HEK293 (cell line): ENCODE data around the gene BRSK1.

Experiments
- CTCF ChIA-PET: fragments of 350-600 bp; formaldehyde crosslinking; extraction: SDS; loops from one replicate; lab custom pipeline; 2021; ENCODE audit warnings: antibody characterized with exemption; lab: Yijun Ruan, JAX
- POLR2A ChIA-PET: fragments of 300-600 bp; formaldehyde crosslinking; extraction: SDS; loops from one replicate; lab custom pipeline; 2020; ENCODE audit warnings: antibody characterized with exemption, inconsistent platforms; lab: Yijun Ruan, JAX
- H3K27ac ChIP-seq: fragments of 200-500 bp; sonication (Bioruptor generic); 2 replicates; pipeline ENCODE4 v1.5.1; 2014; ENCODE audit warnings: low read depth, low read length, control low read depth, inconsistent platforms; ENCODE audit errors: extremely low read depth
- H3K36me3 ChIP-seq, 2 experiments: fragments of 200-500 bp in 1 of 2; sonication (Bioruptor generic) in 1 of 2; 1 replicate in 1 of 2; 2 replicates in 1 of 2; pipeline ENCODE4 v1.5.1; 2014 to 2017; ENCODE audit warnings: inconsistent platforms in 2 of 2, low read length in 2 of 2; ENCODE audit not compliant: control insufficient read depth in 2 of 2, insufficient read depth in 1 of 2
- H3K4me1 ChIP-seq: fragments of 200-500 bp; sonication (Bioruptor generic); 2 replicates; pipeline ENCODE4 v1.5.1; 2014; ENCODE audit warnings: mild to moderate bottlenecking, low read length, inconsistent platforms; ENCODE audit not compliant: control insufficient read depth, insufficient read depth
- H3K4me3 ChIP-seq: 2 replicates; pipeline ENCODE4 v1.5.1; 2011; ENCODE audit warnings: low read depth, mild to moderate bottlenecking, control low read depth, low read length, moderate library complexity
- H3K9me3 ChIP-seq: fragments of 200-500 bp; sonication (Bioruptor generic); 2 replicates; pipeline ENCODE4 v1.5.1; 2014; ENCODE audit warnings: low read depth, low read length, inconsistent platforms; ENCODE audit not compliant: control insufficient read depth, insufficient read depth
- BCL11A ChIP-seq: fragments of 450-650 bp; formaldehyde crosslinking; IDR thresholded peaks from 2 replicates; pipeline ENCODE4 v1.5.1; 2016; ENCODE audit warnings: low read depth, missing biosample characterization, missing genetic modification characterization
- GLIS2 ChIP-seq: fragments of 450-650 bp; formaldehyde crosslinking; IDR thresholded peaks from 2 replicates; pipeline ENCODE4 v1.5.1; 2016; ENCODE audit warnings: missing biosample characterization, missing genetic modification characterization
- HIC1 ChIP-seq: fragments of 450-650 bp; formaldehyde crosslinking; IDR thresholded peaks from 2 replicates; pipeline ENCODE4 v1.5.1; 2016; ENCODE audit warnings: missing biosample characterization, missing genetic modification characterization
- HOXD13 ChIP-seq: sonication (generic); formaldehyde crosslinking; IDR thresholded peaks from 2 replicates; pipeline ENCODE4 v1.8.0; 2022; ENCODE audit warnings: missing genetic modification reagents, borderline replicate concordance
- IKZF3 ChIP-seq: fragments of 450-650 bp; IDR thresholded peaks from 2 replicates; pipeline ENCODE4 v1.5.0; 2018; ENCODE audit warnings: missing biosample characterization, mild to moderate bottlenecking, missing genetic modification characterization, moderate library complexity
- KLF16 ChIP-seq: fragments of 450-650 bp; formaldehyde crosslinking; IDR thresholded peaks from 2 replicates; pipeline ENCODE4 v1.5.1; 2017; ENCODE audit warnings: missing biosample characterization, missing genetic modification characterization
- KLF9 ChIP-seq: fragments of 450-650 bp; formaldehyde crosslinking; IDR thresholded peaks from 2 replicates; pipeline ENCODE4 v1.5.1; 2016; ENCODE audit warnings: missing biosample characterization, missing genetic modification characterization, low read depth
- OSR2 ChIP-seq: fragments of 450-650 bp; formaldehyde crosslinking; IDR thresholded peaks from 2 replicates; pipeline ENCODE4 v1.5.1; 2016; ENCODE audit warnings: missing biosample characterization, missing genetic modification characterization
- PRDM10 ChIP-seq: fragments of 450-650 bp; formaldehyde crosslinking; IDR thresholded peaks from 2 replicates; pipeline ENCODE4 v1.5.1; 2016; ENCODE audit warnings: missing biosample characterization, missing genetic modification characterization
- SP2 ChIP-seq: fragments of 450-650 bp; formaldehyde crosslinking; IDR thresholded peaks from 2 replicates; pipeline ENCODE4 v1.5.1; 2016; ENCODE audit warnings: missing biosample characterization, missing genetic modification characterization
- SP3 ChIP-seq: fragments of 450-650 bp; formaldehyde crosslinking; IDR thresholded peaks from 2 replicates; pipeline ENCODE4 v1.5.1; 2016; ENCODE audit warnings: missing biosample characterization, missing genetic modification characterization
- WT1 ChIP-seq: fragments of 450-650 bp; formaldehyde crosslinking; IDR thresholded peaks from 2 replicates; pipeline ENCODE4 v1.5.1; 2016; ENCODE audit warnings: missing biosample characterization, missing genetic modification characterization
- ZBTB11 ChIP-seq: fragments of 450-650 bp; formaldehyde crosslinking; conservative IDR thresholded peaks from 2 replicates; pipeline ENCODE4 v1.5.1; 2016; ENCODE audit warnings: low read depth, missing biosample characterization, missing genetic modification characterization
- ZBTB17 ChIP-seq: fragments of 450-650 bp; formaldehyde crosslinking; IDR thresholded peaks from 2 replicates; pipeline ENCODE4 v1.5.1; 2016; ENCODE audit warnings: missing biosample characterization, missing genetic modification characterization
- ZNF112 ChIP-seq: fragments of 450-650 bp; formaldehyde crosslinking; IDR thresholded peaks from 2 replicates; pipeline ENCODE4 v1.5.0; 2017; ENCODE audit warnings: missing biosample characterization, missing genetic modification characterization
- ZNF248 ChIP-seq: fragments of 450-650 bp; formaldehyde crosslinking; IDR thresholded peaks from 2 replicates; pipeline ENCODE4 v1.5.1; 2017; ENCODE audit warnings: missing biosample characterization, missing genetic modification characterization
- ZNF335 ChIP-seq: fragments of 450-650 bp; formaldehyde crosslinking; conservative IDR thresholded peaks from 2 replicates; pipeline ENCODE4 v1.5.1; 2016; ENCODE audit warnings: missing biosample characterization, missing genetic modification characterization
- ZNF341 ChIP-seq: fragments of 450-650 bp; formaldehyde crosslinking; IDR thresholded peaks from 2 replicates; pipeline ENCODE4; 2016; ENCODE audit warnings: low read depth, missing biosample characterization, missing genetic modification characterization
- ZNF362 ChIP-seq: fragments of 450-650 bp; formaldehyde crosslinking; IDR thresholded peaks from 2 replicates; pipeline ENCODE4 v1.5.1; 2016; ENCODE audit warnings: missing biosample characterization, missing genetic modification characterization
- ZNF433 ChIP-seq: fragments of 450-650 bp; formaldehyde crosslinking; IDR thresholded peaks from 2 replicates; pipeline ENCODE4 v1.5.1; 2016; ENCODE audit warnings: missing biosample characterization, missing genetic modification characterization, low read depth
- ZNF600 ChIP-seq: fragments of 450-650 bp; formaldehyde crosslinking; IDR thresholded peaks from 2 replicates; pipeline ENCODE4 v1.5.1; 2016; ENCODE audit warnings: missing biosample characterization, missing genetic modification characterization
- ZNF626 ChIP-seq: fragments of 450-650 bp; sonication (Bioruptor Pico); formaldehyde crosslinking; IDR thresholded peaks from 2 replicates; pipeline ENCODE4 v1.5.1; 2018; ENCODE audit warnings: missing biosample characterization, missing genetic modification characterization, inconsistent platforms

Gene BRSK1

GRCh38 chr19:55353356-55353802 is 69.6 kb downstream of the BRSK1 start:
- ChIA-PET CTCF (interaction anchor here (0.6 kb wide), 1 partner anchor 50 kb away, joined by 3 read pairs; no protein-coding TSS in a partner anchor), POLR2A (interaction anchor here (0.6 to 7.7 kb wide), 4 partner anchors 14 to 1053 kb away, joined by 4 to 95 read pairs (median 10); partner anchors contain the start of genes KMT5C and UBE2S)
- Histone ChIP-seq H3K36me3 (peaks cover 0 to 2% of the 10 kb centered on the region in 2 experiments; a peak in 1 of 3 replicates), H3K4me3 (peak overlapping the region; percentile 54), H3K27ac (no peak overlapping the region), H3K9me3 (no peaks in the 10 kb centered on the region), H3K4me1 (peaks cover 8% of the 10 kb centered on the region; the same call in 1 of the 2 replicates)
- 0 out of 2 replicates have a peak, but pooled peaks have one; percentile 37 for TF ChIP-seq ZNF600
- no peak for TF ChIP-seq KLF16
- TF ChIP-seq ZBTB17 (tag by site-specific recombination): peak; percentile 76; the same call in 1 of the 2 replicates

- no peak overlapping the region for H3K27ac ChIP-seq
- H3K4me1 ChIP-seq: peaks cover 8% of the 10 kb centered on the region; the same call in 1 of the 2 replicates
- no peaks in the 10 kb centered on the region for H3K9me3 ChIP-seq
- TF ChIP-seq ZNF335 (tag by site-specific recombination) (peak; percentile 66), ZBTB11 (tag by site-specific recombination) (0 out of 2 replicates have a peak, but pooled peaks have one; percentile 4), KLF9 (tag by site-specific recombination) (peak; percentile 90), PRDM10 (tag by site-specific recombination) (peak; percentile 80), ZNF341 (tag by site-specific recombination) (0 out of 2 replicates have a peak, but pooled peaks have one; percentile 46), OSR2 (tag by site-specific recombination) (no peak), ZNF112 (tag by site-specific recombination) (no peak), SP2 (tag by site-specific recombination) (peak; percentile 91), ZBTB17 (tag by site-specific recombination) (peak; percentile 47; the same call in 1 of the 2 replicates), HIC1 (peak; percentile 42), WT1 (tag by site-specific recombination) (0 out of 2 replicates have a peak, but pooled peaks have one; percentile 28), BCL11A (no peak), IKZF3 (tag by site-specific recombination) (no peak), ZNF248 (tag by site-specific recombination) (no peak), SP3 (tag by site-specific recombination) (peak; percentile 94), HOXD13 (CRISPR knock-in tag) (no peak), ZNF433 (tag by site-specific recombination) (no peak), ZNF626 (tag by site-specific recombination) (no peak), GLIS2 (no peak), ZNF362 (tag by site-specific recombination) (no peak)
These were observed 70.3 kb downstream of the BRSK1 start for GRCh38 chr19:55353803-55354697.

More at GRCh38 chr19:55353803-55354697, 70.3 kb downstream of the BRSK1 start:
- ChIA-PET POLR2A (interaction anchor here (1.6 to 7.7 kb wide), 3 partner anchors 15 to 53 kb away, joined by 6 to 95 read pairs (median 13); partner anchors contain the start of genes KMT5C and UBE2S), CTCF (interaction anchor here (0.6 kb wide), 1 partner anchor 50 kb away, joined by 3 read pairs; no protein-coding TSS in a partner anchor)
- H3K4me3 ChIP-seq: peak overlapping the region; percentile 54
- H3K36me3 ChIP-seq: peaks cover 0 to 2% of the 10 kb centered on the region in 2 experiments; a peak in 1 of 3 replicates
